ENCODE results near the gene CREBRF. TPM values are rescaled to one million over a fixed set of nuclear protein-coding genes. Genes with fewer than 3 reads are reported as not detected.
"Not testable (repeated sequence)": the region's sequence is repeated elsewhere in the genome, so short reads cannot be mapped to it uniquely, and the experiment has no call there.

Gene CREBRF
- total RNA-seq, 1 donor from 2014 or later: 34.4 TPM

DNA sequence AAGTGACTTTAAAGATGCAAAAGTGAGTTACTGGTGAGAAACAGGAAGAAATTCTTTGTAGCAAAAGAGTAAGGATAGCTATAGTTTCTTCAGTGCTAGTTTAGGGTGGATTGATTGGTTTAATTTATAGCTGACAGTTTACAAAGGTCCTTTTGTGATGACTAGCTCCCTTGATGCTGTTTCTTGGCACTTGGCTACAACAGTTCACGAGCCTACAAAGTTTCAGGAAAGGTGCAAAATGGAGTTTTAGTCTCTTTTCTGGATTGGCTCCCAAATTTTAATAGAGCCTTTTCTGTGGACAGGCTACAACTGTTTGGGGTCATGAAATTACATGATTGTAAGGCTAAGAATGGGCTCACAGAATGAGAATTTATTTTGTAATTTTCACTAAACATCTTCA is 47.3 kb downstream of the CREBRF start:
- Histone ChIP-seq H3K27ac (no peak overlapping the region), H3K27me3 (no peaks in the 10 kb centered on the region), H3K36me3 (peaks cover 0 to 8% of the 10 kb centered on the region in 2 donors), H3K9me3 (no peaks in the 10 kb centered on the region), H3K4me3 (no peak overlapping the region), H3K4me1 (peaks cover 21% of the 10 kb centered on the region)
- no peak for DNase-seq (ENCODE audit: extremely low spot score in 2 of 2)
- TF ChIP-seq POLR2A (IDR thresholded peaks at IDR 0.05) (no peak), POLR2AphosphoS5 (IDR thresholded peaks at IDR 0.05; ENCODE audit: insufficient read depth in 1 of 2, low read depth in 1 of 2) (no peak)
- TF ChIP-seq, protein P1, sequence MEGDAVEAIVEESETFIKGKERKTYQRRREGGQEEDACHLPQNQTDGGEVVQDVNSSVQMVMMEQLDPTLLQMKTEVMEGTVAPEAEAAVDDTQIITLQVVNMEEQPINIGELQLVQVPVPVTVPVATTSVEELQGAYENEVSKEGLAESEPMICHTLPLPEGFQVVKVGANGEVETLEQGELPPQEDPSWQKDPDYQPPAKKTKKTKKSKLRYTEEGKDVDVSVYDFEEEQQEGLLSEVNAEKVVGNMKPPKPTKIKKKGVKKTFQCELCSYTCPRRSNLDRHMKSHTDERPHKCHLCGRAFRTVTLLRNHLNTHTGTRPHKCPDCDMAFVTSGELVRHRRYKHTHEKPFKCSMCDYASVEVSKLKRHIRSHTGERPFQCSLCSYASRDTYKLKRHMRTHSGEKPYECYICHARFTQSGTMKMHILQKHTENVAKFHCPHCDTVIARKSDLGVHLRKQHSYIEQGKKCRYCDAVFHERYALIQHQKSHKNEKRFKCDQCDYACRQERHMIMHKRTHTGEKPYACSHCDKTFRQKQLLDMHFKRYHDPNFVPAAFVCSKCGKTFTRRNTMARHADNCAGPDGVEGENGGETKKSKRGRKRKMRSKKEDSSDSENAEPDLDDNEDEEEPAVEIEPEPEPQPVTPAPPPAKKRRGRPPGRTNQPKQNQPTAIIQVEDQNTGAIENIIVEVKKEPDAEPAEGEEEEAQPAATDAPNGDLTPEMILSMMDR (IDR thresholded peaks at IDR 0.05): no peak
- intact Hi-C loops (cut with DNase I): no loop called here

DNA sequence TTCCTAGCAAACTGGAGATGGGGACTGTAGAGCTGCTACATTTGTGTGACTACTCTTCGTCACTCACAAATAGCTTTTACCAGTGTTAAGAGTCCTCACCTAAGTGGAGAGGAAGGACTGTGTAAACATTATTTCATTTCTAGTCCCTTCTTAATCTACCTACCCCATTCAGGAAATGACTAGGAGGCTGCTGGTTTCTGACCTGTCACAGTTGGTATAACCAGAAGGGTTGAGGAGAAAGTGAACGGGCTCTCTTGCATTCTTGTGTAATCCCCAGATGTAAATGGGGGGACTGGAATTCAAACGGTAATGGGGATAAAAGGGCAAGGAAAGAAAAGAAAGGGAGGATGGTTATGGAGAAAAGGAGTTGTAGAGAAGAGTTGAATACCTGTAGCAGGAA is 52.8 kb downstream of the CREBRF start:
- Histone ChIP-seq H3K4me3 (no peak overlapping the region), H3K27ac (no peak overlapping the region), H3K36me3 (peaks cover 0 to 44% of the 10 kb centered on the region in 2 donors), H3K4me1 (peaks cover 2% of the 10 kb centered on the region), H3K9me3 (no peaks in the 10 kb centered on the region), H3K27me3 (no peaks in the 10 kb centered on the region)
- TF ChIP-seq, protein P1 (IDR thresholded peaks at IDR 0.05): no peak
- TF ChIP-seq POLR2AphosphoS5 (IDR thresholded peaks at IDR 0.05; ENCODE audit: insufficient read depth in 1 of 2, low read depth in 1 of 2) (no peak), POLR2A (IDR thresholded peaks at IDR 0.05) (no peak)
- intact Hi-C loops (cut with DNase I): no loop called here
- no peak for DNase-seq (ENCODE audit: extremely low spot score in 2 of 2)

DNA sequence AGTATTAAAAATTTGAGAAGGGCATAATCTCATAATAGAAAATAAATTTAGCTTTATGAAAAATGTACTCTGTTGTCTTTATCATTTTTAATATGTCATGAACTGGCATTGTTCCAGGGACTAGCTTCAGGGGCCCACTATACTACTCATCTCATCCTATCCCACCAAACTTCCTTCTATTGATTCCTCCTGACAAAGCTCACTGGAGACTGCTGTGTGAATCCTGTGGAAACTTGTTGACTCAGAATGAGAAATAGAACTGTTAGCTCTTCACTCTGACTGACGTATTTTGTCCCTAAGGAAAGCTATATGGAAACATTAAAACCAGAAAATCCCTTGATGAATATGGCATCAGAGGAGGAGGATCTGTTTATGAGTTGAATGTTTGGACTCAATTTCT is 58.4 kb downstream of the CREBRF start:
- H3K27ac ChIP-seq: no peak overlapping the region
- TF ChIP-seq POLR2AphosphoS5 (IDR thresholded peaks at IDR 0.05; ENCODE audit: insufficient read depth in 1 of 2, low read depth in 1 of 2) (no peak), POLR2A (IDR thresholded peaks at IDR 0.05) (no peak)
- TF ChIP-seq, protein P1 (IDR thresholded peaks at IDR 0.05): no peak
- H3K36me3 ChIP-seq: peaks cover 0 to 54% of the 10 kb centered on the region in 2 donors
- no peaks in the 10 kb centered on the region for H3K27me3 ChIP-seq
- no peaks in the 10 kb centered on the region for H3K4me1 ChIP-seq
- intact Hi-C loops (cut with DNase I): no loop called here
- no peaks in the 10 kb centered on the region for H3K9me3 ChIP-seq
- H3K4me3 ChIP-seq: no peak overlapping the region
- no peak for DNase-seq (ENCODE audit: extremely low spot score in 2 of 2)

GRCh38 chr5:173119719-173120118 is 63.6 kb downstream of the CREBRF start:
- H3K9me3 ChIP-seq: no peaks in the 10 kb centered on the region
- H3K36me3 ChIP-seq: peaks cover 0 to 45% of the 10 kb centered on the region in 2 donors

GRCh38 chr5:173123416-173123815 is 67.3 kb downstream of the CREBRF start:
- intact Hi-C loops (cut with DNase I): no loop called here
- DNase-seq (ENCODE audit: extremely low spot score in 2 of 2): no peak
- Histone ChIP-seq H3K9me3 (no peaks in the 10 kb centered on the region), H3K4me3 (no peak overlapping the region), H3K36me3 (peaks cover 0 to 45% of the 10 kb centered on the region in 2 donors), H3K27ac (no peak overlapping the region), H3K4me1 (no peaks in the 10 kb centered on the region), H3K27me3 (no peaks in the 10 kb centered on the region)
- TF ChIP-seq POLR2AphosphoS5 (IDR thresholded peaks at IDR 0.05; ENCODE audit: insufficient read depth in 1 of 2, low read depth in 1 of 2) (no peak), POLR2A (IDR thresholded peaks at IDR 0.05) (no peak)
- TF ChIP-seq, protein P1 (IDR thresholded peaks at IDR 0.05): no peak

More at GRCh38 chr5:173119719-173120118, 63.6 kb downstream of the CREBRF start:
- no peak overlapping the region for H3K27ac ChIP-seq
- H3K27me3 ChIP-seq: no peaks in the 10 kb centered on the region
- H3K4me1 ChIP-seq: no peaks in the 10 kb centered on the region
- no peak overlapping the region for H3K4me3 ChIP-seq
- TF ChIP-seq, protein P1 (IDR thresholded peaks at IDR 0.05): no peak
- TF ChIP-seq POLR2AphosphoS5 (IDR thresholded peaks at IDR 0.05; ENCODE audit: insufficient read depth in 1 of 2, low read depth in 1 of 2): no peak
- TF ChIP-seq POLR2A (IDR thresholded peaks at IDR 0.05): no peak
- DNase-seq (ENCODE audit: extremely low spot score in 2 of 2): no peak
- intact Hi-C loops (cut with DNase I): no loop called here

GRCh38 chr5:173132166-173132565 is 76.0 kb downstream of the CREBRF start:
- intact Hi-C loops (cut with DNase I); DNase-seq (ENCODE audit: extremely low spot score in 2 of 2); H3K27me3 ChIP-seq; H3K4me3 ChIP-seq; H3K27ac ChIP-seq; H3K4me1 ChIP-seq; H3K9me3 ChIP-seq: not testable (repeated sequence)
- peaks cover 0 to 26% of the 10 kb centered on the region in 2 donors for H3K36me3 ChIP-seq

All from vagina (tissue), 2 donors.